Stomach (tissue), 4 donors: ENCODE measurements around the gene NFRKB.

Experiments
- CTCF ChIP-seq, 7 experiments: fragments of 450-650 bp in 4 of 7; fragments of 200-600 bp in 3 of 7; sonication (generic) in 3 of 7; IDR thresholded peaks; one replicate each; pipeline ENCODE4 v1.5.1; 2016 to 2019; ENCODE audit warnings: antibody characterized with exemption in 7 of 7, control low read depth in 2 of 7, mild to moderate bottlenecking in 1 of 7
- EP300 ChIP-seq: sonication (generic); formaldehyde crosslinking; IDR thresholded peaks from one replicate; pipeline ENCODE4 v1.6.1; 2017; ENCODE audit warnings: antibody characterized with exemption
- POLR2A ChIP-seq, 4 donors: fragments of 450-650 bp; IDR thresholded peaks; one replicate each; pipeline ENCODE4 v1.6.1; 2016; ENCODE audit warnings: antibody characterized with exemption in 4 of 4, control low read depth in 2 of 4, mild to moderate bottlenecking in 1 of 4, moderate library complexity in 1 of 4

- TF ChIP-seq CTCF (IDR thresholded peaks at IDR 0.05) (no peak), EP300 (no peak), POLR2A (IDR thresholded peaks at IDR 0.05) (no peak)
Observed at GRCh38 chr11:129854232-129854805, 41.1 kb downstream of the NFRKB start.
